HCT116 (cell line): ENCODE measurements around the gene LRRC4C. TPM values are rescaled to one million over a fixed set of nuclear protein-coding genes. Genes with fewer than 3 reads are reported as not detected.

Experiments used
- ATAC-seq: fragments of 200-7000 bp; cut with Tn5 transposase; 2 replicates; pipeline ENCODE4 v1.9.1; 2020; ENCODE audit warnings: mild to moderate bottlenecking, moderate library complexity
- BruUV-seq: library from RNA; stranded (reverse); fragments of 400-500 nt; replicated peaks from 2 replicates; lab custom pipeline; 2021; lab: Mats Ljungman, UMichigan
- CTCF ChIA-PET: fragments of 300-600 bp; sonication (Branson Sonifier 250); formaldehyde crosslinking; loops from one replicate; lab custom pipeline; 2021; ENCODE audit warnings: antibody characterized with exemption; lab: Charles Lee
- POLR2A ChIA-PET: fragments of 300-600, 350-600 bp; sonication (Branson Sonifier 250); formaldehyde crosslinking; loops from one replicate; lab custom pipeline; 2021; ENCODE audit warnings: antibody characterized with exemption; lab: Charles Lee
- RAD21 ChIA-PET, 2 experiments: fragments of 300-600 bp; sonication (Branson Sonifier 250); formaldehyde crosslinking; loops; one replicate each; lab custom pipeline; 2023; ENCODE audit warnings: low total read pairs in 2 of 2; ENCODE audit not compliant: uncharacterized antibody in 2 of 2, unreplicated experiment in 2 of 2, low non-redundant PET in 1 of 2; lab: Charles Lee
- DNase-seq: peaks from one replicate; pipeline ENCODE4 v3.0.0-alpha.2; 2010; ENCODE audit warnings: low read depth, low spot score
- H2AFZ ChIP-seq: fragments of 200-600 bp; shearing (Covaris generic), sonication (generic); 2 replicates; pipeline ENCODE4 v1.6.1; 2017; ENCODE audit warnings: low read depth, mixed run types, mixed read lengths, antibody characterized with exemption, low read length; ENCODE audit not compliant: poor library complexity, severe bottlenecking
- H3K27ac ChIP-seq: 2 replicates; pipeline ENCODE4 v1.5.1; 2012; ENCODE audit warnings: low read depth, low read length
- H3K27me3 ChIP-seq: fragments of 200-600 bp; sonication (generic); 2 replicates; pipeline ENCODE4 v1.6.1; 2016; ENCODE audit warnings: mixed run types, low read length, mixed read lengths; ENCODE audit not compliant: insufficient read depth
- H3K36me3 ChIP-seq, 2 experiments: fragments of 200-500 bp in 1 of 2; fragments of 200-600 bp in 1 of 2; sonication (Bioruptor generic) in 1 of 2; sonication (generic) in 1 of 2; 2 replicates each; pipeline versions ENCODE4 v1.5.1 to v1.6.1; 2014 to 2016; ENCODE audit warnings: low read length in 2 of 2, inconsistent platforms in 1 of 2, mixed read lengths in 1 of 2, mixed run types in 1 of 2; ENCODE audit not compliant: insufficient read depth in 2 of 2, control insufficient read depth in 1 of 2
- H3K4me1 ChIP-seq, 2 experiments: fragments of 200-600 bp in 1 of 2; sonication (generic) in 1 of 2; 2 replicates each; pipeline versions ENCODE4 v1.5.1 to v1.6.1; 2012 to 2017; ENCODE audit warnings: low read length in 2 of 2, inconsistent platforms in 1 of 2, mild to moderate bottlenecking in 1 of 2, mixed read lengths in 1 of 2, mixed run types in 1 of 2, moderate library complexity in 1 of 2; ENCODE audit not compliant: insufficient read depth in 2 of 2, control insufficient read depth in 1 of 2
- H3K4me2 ChIP-seq: fragments of 200-600 bp; sonication (generic); 2 replicates; pipeline ENCODE4 v1.6.1; 2017; ENCODE audit warnings: mixed run types, low read length, mixed read lengths
- H3K4me3 ChIP-seq, 2 experiments: fragments of 200-600 bp in 1 of 2; sonication (generic) in 1 of 2; replicated peaks in 1 of 2; 2 replicates each; pipeline ENCODE4 v1.5.1; 2011 to 2016; ENCODE audit warnings: low read length in 2 of 2, control low read depth in 1 of 2, low read depth in 1 of 2, mild to moderate bottlenecking in 1 of 2, mixed read lengths in 1 of 2, mixed run types in 1 of 2
- H3K79me2 ChIP-seq: fragments of 200-600 bp; sonication (generic); 2 replicates; pipeline ENCODE4 v1.6.1; 2017; ENCODE audit warnings: mild to moderate bottlenecking, mixed run types, low read length, moderate library complexity, mixed read lengths; ENCODE audit not compliant: insufficient read depth
- H3K9ac ChIP-seq: fragments of 200-600 bp; sonication (generic); 2 replicates; pipeline ENCODE4 v1.6.1; 2016; ENCODE audit warnings: low read length, mixed read lengths
- H3K9me2 ChIP-seq: fragments of 200-600 bp; sonication (generic), shearing (Covaris generic); 2 replicates; pipeline ENCODE4 v1.6.1; 2017; ENCODE audit warnings: mixed run types, mild to moderate bottlenecking, moderate library complexity; ENCODE audit not compliant: insufficient read depth
- H3K9me3 ChIP-seq, 2 experiments: fragments of 200-500 bp in 1 of 2; fragments of 200-600 bp in 1 of 2; sonication (Bioruptor generic) in 1 of 2; sonication (generic) in 1 of 2; 2 replicates each; pipeline ENCODE4 v1.6.1; 2014 to 2017; ENCODE audit warnings: low read length in 2 of 2, mixed read lengths in 2 of 2, inconsistent platforms in 1 of 2, low read depth in 1 of 2, mild to moderate bottlenecking in 1 of 2, mixed run types in 1 of 2, moderate library complexity in 1 of 2; ENCODE audit not compliant: control insufficient read depth in 1 of 2, insufficient read depth in 1 of 2
- H4K20me1 ChIP-seq: fragments of 200-600 bp; sonication (generic), shearing (Covaris generic); 2 replicates; pipeline ENCODE4 v1.6.1; 2017; ENCODE audit warnings: mixed run types, mild to moderate bottlenecking, moderate library complexity; ENCODE audit not compliant: insufficient read depth
- ATF3 ChIP-seq: IDR thresholded peaks from 2 replicates; pipeline ENCODE4 v1.6.1; 2012
- EZH2 ChIP-seq: fragments of 200-600 bp; sonication (generic); IDR thresholded peaks from 2 replicates; pipeline ENCODE4 v1.6.1; 2017; ENCODE audit warnings: antibody characterized with exemption, mixed run types
- JUND ChIP-seq: IDR thresholded peaks from 2 replicates; pipeline ENCODE4 v1.6.1; 2012
- MAX ChIP-seq: IDR thresholded peaks from 2 replicates; pipeline ENCODE4 v1.6.1; 2012
- POLR2A ChIP-seq: IDR thresholded peaks from 2 replicates; pipeline ENCODE4 v1.7.0; 2011; ENCODE audit warnings: borderline replicate concordance; ENCODE audit not compliant: insufficient read depth, insufficient read length; ENCODE audit errors: extremely low read depth
- RAD21 ChIP-seq: IDR thresholded peaks from 2 replicates; pipeline ENCODE4 v1.6.1; 2012; ENCODE audit warnings: low read depth, mild to moderate bottlenecking
- SIN3A ChIP-seq: IDR thresholded peaks from 2 replicates; pipeline ENCODE4 v1.6.1; 2012; ENCODE audit warnings: low read depth
- SP1 ChIP-seq: IDR thresholded peaks from 2 replicates; pipeline ENCODE4 v1.6.1; 2012; ENCODE audit warnings: low read depth
- SRF ChIP-seq: IDR thresholded peaks from 2 replicates; pipeline ENCODE4 v1.6.1; 2012; ENCODE audit warnings: low read depth
- TCF7L2 ChIP-seq: IDR thresholded peaks from 2 replicates; pipeline ENCODE4 v1.7.0; 2011; ENCODE audit warnings: borderline replicate concordance, inconsistent platforms; ENCODE audit not compliant: insufficient read depth, insufficient read length; ENCODE audit errors: extremely low read depth
- ZNF274 ChIP-seq: fragments of 200-500 bp; sonication (Bioruptor generic); IDR thresholded peaks from 2 replicates; pipeline ENCODE4 v1.6.1; 2014; ENCODE audit warnings: mild to moderate bottlenecking, low read depth, low read length, inconsistent platforms
- intact Hi-C: fragments of 100-400 bp; cut with micrococcal nuclease; formaldehyde crosslinking; loops from 2 replicates; pipeline ENCODE4 v1.10.0; 2022
- total RNA-seq: library from RNA; stranded (reverse); gene quantifications from one replicate; pipeline ENCODE4 v1.2.1, GENCODE V29; 2021; ENCODE audit not compliant: unreplicated experiment
- TF ChIP-seq, protein P1 (sequence below): IDR thresholded peaks from 2 replicates; pipeline ENCODE4 v1.6.1; 2012; ENCODE audit warnings: low read depth
- TF ChIP-seq, protein P2 (sequence below), 3 experiments: fragments of 200-600 bp in 1 of 3; sonication (generic) in 1 of 3; IDR thresholded peaks in 2 of 3; conservative IDR thresholded peaks in 1 of 3; 2 replicates each; pipeline ENCODE4 v1.5.1; 2012 to 2017; ENCODE audit warnings: low read depth in 2 of 3, low read length in 2 of 3, antibody characterized with exemption in 1 of 3, borderline replicate concordance in 1 of 3, control low read depth in 1 of 3, mild to moderate bottlenecking in 1 of 3, mixed read lengths in 1 of 3, mixed run types in 1 of 3, moderate library complexity in 1 of 3; ENCODE audit not compliant: insufficient read depth in 1 of 3

LRRC4C gene
- total RNA-seq, 1 experiment from 2014 or later: not detected

DNA sequence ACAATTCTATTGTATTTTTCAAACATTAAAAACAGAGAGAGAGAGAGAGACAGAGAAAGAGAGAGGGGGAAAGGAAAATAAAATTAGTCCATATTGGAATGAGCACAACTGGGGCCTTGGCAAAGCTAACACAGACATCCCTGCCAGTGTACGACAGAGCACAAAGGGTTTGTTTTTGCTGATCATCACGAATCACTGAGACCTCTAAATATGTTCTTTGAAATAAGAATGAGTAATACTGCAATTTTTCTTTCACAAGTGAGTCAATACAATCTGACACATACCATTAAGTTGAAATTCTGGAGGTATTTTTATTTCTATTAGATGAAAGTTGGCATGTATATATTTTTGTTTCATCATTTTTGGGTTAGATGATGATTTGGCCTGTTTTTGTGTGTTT is 27.0 kb upstream of the LRRC4C start:
- no peak overlapping the region for H3K27ac ChIP-seq
- H3K9ac ChIP-seq: no peak overlapping the region
- no peaks in the 10 kb centered on the region for H3K79me2 ChIP-seq
- ChIA-PET RAD21 (no interaction called here), CTCF (no interaction called here), POLR2A (no interaction called here)
- peaks cover 11 to 24% of the 10 kb centered on the region in 2 experiments; a peak in 2 of 4 replicates for H3K9me3 ChIP-seq
- no peaks in the 10 kb centered on the region for H4K20me1 ChIP-seq
- BruUV-seq: no TSS peak
- no peak overlapping the region for H3K4me3 ChIP-seq
- H3K27me3 ChIP-seq: no peaks in the 10 kb centered on the region
- no peak overlapping the region for H2AFZ ChIP-seq
- no peaks in the 10 kb centered on the region for H3K36me3 ChIP-seq
- TF ChIP-seq SIN3A (no peak), RAD21 (no peak), MAX (no peak), SP1 (no peak), JUND (no peak), ZNF274 (no peak), SRF (no peak), EZH2 (no peak), TCF7L2 (no peak), POLR2A (no peak), ATF3 (no peak)
- TF ChIP-seq, protein P1, sequence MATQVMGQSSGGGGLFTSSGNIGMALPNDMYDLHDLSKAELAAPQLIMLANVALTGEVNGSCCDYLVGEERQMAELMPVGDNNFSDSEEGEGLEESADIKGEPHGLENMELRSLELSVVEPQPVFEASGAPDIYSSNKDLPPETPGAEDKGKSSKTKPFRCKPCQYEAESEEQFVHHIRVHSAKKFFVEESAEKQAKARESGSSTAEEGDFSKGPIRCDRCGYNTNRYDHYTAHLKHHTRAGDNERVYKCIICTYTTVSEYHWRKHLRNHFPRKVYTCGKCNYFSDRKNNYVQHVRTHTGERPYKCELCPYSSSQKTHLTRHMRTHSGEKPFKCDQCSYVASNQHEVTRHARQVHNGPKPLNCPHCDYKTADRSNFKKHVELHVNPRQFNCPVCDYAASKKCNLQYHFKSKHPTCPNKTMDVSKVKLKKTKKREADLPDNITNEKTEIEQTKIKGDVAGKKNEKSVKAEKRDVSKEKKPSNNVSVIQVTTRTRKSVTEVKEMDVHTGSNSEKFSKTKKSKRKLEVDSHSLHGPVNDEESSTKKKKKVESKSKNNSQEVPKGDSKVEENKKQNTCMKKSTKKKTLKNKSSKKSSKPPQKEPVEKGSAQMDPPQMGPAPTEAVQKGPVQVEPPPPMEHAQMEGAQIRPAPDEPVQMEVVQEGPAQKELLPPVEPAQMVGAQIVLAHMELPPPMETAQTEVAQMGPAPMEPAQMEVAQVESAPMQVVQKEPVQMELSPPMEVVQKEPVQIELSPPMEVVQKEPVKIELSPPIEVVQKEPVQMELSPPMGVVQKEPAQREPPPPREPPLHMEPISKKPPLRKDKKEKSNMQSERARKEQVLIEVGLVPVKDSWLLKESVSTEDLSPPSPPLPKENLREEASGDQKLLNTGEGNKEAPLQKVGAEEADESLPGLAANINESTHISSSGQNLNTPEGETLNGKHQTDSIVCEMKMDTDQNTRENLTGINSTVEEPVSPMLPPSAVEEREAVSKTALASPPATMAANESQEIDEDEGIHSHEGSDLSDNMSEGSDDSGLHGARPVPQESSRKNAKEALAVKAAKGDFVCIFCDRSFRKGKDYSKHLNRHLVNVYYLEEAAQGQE: no peak
- TF ChIP-seq, protein P2, sequence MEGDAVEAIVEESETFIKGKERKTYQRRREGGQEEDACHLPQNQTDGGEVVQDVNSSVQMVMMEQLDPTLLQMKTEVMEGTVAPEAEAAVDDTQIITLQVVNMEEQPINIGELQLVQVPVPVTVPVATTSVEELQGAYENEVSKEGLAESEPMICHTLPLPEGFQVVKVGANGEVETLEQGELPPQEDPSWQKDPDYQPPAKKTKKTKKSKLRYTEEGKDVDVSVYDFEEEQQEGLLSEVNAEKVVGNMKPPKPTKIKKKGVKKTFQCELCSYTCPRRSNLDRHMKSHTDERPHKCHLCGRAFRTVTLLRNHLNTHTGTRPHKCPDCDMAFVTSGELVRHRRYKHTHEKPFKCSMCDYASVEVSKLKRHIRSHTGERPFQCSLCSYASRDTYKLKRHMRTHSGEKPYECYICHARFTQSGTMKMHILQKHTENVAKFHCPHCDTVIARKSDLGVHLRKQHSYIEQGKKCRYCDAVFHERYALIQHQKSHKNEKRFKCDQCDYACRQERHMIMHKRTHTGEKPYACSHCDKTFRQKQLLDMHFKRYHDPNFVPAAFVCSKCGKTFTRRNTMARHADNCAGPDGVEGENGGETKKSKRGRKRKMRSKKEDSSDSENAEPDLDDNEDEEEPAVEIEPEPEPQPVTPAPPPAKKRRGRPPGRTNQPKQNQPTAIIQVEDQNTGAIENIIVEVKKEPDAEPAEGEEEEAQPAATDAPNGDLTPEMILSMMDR (IDR thresholded peaks at IDR 0.05 in 2 of 3, conservative IDR thresholded peaks at IDR 0.05 in 1 of 3; ENCODE audit: borderline replicate concordance in 1 of 3, insufficient read depth in 1 of 3, low read depth in 2 of 3, low read length in 2 of 3): no peak
- H3K4me1 ChIP-seq: no peaks in the 10 kb centered on the region
- ATAC-seq (no peak), DNase-seq (no peak)
- intact Hi-C loops: no loop called here
- H3K4me2 ChIP-seq: no peak overlapping the region
- no peaks in the 10 kb centered on the region for H3K9me2 ChIP-seq
